NOMO-1 treated with DMSO at 0.1 percent for 48 hours (cell line): ENCODE measurements around the gene KRT15.
A peak's percentile ranks its signal among the peaks of the same experiment; 100 is the strongest.
"Not testable (repeated sequence)": the region's sequence is repeated elsewhere in the genome, so short reads cannot be mapped to it uniquely, and the experiment has no call there.

Source experiments
- DNase-seq: peaks from one replicate; lab custom pipeline; 2025; ENCODE audit not compliant: unreplicated experiment; lab: John Stamatoyannopoulos, UW

KRT15 gene

DNA sequence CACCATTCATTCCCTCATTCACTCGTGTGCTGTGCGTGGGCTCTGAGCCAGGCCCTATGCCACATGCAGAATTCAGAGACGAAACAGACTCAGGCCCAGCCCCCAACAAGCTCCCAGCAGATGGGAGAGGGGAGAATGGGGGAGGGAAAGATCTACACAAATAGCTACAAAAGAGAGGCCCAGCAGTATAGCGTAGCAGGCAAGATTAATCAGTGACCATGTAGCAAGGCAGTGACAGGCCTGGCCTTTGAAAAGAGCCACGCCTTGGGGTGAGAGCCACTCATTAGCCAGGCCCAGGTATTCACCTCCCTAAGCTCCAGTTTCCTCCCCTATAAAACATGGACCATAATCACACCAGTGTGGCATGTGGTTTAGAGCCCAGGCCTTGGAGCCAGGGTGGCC, 25.8 kb upstream of the KRT15 start:
- DNase-seq: no peak

GRCh38 chr17:41542786-41543185, 24.1 kb upstream of the KRT15 start:
- DNase-seq: not testable (repeated sequence)

DNA sequence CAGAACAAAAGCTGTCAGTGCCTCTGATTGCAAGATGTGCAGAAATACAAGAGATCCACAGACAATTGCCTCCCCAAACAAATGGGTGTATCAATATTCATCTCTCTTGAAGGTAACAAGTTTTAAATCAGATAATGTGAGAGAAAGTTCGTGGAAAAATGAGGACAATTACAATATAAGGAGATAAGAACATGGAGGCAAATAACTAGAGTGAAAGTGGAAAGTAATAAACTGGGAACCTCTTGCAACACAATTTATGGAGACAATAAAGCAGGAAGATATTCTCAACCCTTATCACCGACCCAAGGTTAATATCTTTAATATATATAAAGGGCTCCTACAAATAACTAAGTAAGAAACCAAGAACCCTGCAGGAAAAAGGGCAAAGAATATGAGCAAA, 23.7 kb upstream of the KRT15 start:
- DNase-seq: no peak

GRCh38 chr17:41540921-41541625, 22.4 kb upstream of the KRT15 start:
- DNase-seq: no peak

GRCh38 chr17:41539979-41540701, 21.4 kb upstream of the KRT15 start:
- DNase-seq: no peak

GRCh38 chr17:41539071-41539492, 20.4 kb upstream of the KRT15 start:
- no peak for DNase-seq

GRCh38 chr17:41538565-41538991, 19.9 kb upstream of the KRT15 start:
- DNase-seq: no peak

DNA sequence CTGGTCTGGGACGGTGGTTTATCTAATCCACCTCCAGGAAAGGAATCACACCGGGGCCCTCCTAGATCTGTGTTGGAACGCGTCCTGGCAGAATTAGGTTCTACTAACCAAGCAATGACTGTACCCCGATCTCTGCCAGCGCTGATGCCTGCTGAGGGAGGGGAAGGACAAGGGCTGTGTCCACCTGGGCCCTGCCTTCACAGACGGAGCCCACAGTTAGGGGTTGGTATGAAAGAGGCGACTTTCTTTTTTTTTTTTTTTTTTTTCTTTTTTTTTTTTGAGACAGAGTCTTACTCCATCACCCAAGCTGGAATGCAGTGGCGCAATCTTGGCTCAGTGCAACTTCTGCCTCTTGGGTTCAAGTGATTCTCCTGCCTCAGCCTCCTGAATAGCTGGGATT, 19.3 kb upstream of the KRT15 start:
- no peak for DNase-seq

GRCh38 chr17:41537614-41537954, 18.9 kb upstream of the KRT15 start:
- DNase-seq: no peak

DNA sequence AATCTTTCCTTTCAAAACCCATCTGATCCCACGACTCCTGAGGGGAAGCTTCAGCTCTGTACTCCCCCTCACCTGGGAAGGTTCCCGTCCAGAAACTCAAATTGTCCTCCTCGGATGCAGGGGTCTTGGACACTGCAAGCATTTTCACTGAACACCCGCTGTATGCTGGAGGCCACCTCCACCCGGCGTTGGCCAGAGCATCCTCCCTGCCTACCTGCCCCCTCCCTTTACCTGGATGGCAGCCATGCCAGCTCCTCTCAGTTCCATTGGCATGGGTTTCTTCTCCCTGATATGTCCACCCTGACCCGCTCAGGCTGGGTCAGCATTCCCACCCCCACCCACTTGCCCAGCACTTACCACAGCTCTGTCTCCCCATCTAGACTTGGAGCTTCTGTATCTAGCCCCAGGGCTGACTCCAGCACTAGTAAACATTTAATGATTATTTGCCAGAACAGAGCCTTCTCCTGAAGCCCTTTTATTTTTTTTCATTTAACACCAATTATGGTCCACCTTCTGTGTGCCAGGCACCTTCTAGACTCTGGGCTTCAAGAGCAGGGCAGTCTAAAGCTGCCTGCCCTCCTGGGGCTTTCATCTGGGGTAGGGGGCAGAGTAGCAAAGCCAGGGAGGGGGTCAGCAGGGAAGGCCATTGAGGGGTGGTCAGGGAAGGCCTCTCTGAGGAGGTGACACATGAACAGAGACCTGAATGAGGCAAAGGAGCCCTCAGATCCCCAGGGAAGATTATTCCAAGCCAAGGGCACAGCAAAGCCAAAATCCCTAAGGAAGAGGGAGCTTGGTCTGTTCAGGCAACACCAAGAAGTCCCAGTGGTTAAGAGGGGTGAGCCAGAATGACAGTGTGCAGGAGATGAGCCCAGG, 18.3 kb upstream of the KRT15 start:
- no peak for DNase-seq

- no peak for DNase-seq
Observed at GRCh38 chr17:41535764-41536481, 17.2 kb upstream of the KRT15 start.

DNA sequence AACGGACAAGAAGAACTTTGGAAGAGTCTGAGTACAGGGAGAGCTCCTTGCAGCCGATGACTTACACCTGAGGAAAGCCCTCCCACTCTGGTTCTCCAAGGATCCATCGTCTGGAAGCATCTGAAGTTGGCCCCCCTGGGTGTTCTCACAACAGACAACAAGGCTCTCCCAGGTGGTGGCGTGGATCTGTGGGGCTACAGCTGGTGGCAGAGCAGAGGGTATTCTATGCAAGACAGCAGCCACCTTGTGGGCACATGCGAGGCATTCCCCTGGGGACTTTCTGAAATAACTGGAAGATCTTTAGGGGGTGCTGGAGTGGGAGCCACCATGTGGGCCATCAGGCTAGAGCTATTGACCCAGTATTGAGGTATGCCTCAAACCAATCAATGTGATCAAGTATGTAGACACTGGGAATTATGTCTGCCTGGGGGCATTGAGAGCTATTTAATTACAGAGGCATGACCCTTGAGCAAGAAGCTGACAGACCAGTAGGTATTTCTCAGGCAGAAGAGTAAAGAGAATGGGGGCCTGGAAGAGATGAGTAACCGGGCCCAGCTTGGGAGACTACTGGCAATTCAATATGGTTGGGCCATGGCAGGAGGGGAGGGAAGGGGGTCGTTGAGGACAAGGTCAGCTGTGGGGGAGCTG, 16.3 kb upstream of the KRT15 start:
- DNase-seq: no peak

DNA sequence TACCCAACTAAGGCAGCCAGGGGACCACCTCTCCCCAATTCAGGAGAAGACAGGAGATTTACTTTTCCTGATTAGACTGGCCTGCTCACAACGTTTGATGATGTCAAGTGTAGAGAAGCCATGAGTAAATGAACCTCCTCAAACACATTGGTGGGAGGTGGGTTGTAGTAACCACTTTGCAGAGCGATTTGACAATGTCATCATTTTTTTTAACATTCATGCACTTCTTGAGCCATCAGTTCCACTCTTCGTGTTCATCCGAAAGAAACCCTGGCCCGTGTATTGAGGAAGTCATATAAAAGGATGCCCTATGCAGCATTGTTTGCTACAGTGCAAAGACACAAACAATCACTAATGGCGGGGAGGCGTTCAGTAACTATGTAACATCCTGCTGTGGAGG, 14.9 kb upstream of the KRT15 start:
- no peak for DNase-seq

- no peak for DNase-seq
Observed at GRCh38 chr17:41532947-41533570, 14.4 kb upstream of the KRT15 start.

GRCh38 chr17:41531993-41532392, 13.3 kb upstream of the KRT15 start:
- no peak for DNase-seq

- DNase-seq: no peak
Observed at GRCh38 chr17:41530062-41531048, 11.7 kb upstream of the KRT15 start.

- DNase-seq: peak; percentile 8
Observed at GRCh38 chr17:41529491-41529915, 10.8 kb upstream of the KRT15 start.

GRCh38 chr17:41528959-41529353, 10.3 kb upstream of the KRT15 start:
- no peak for DNase-seq
